ENCODE measurements around the gene CDH12. TPM values are rescaled to one million over a fixed set of nuclear protein-coding genes. Genes with fewer than 3 reads are reported as not detected.

Gene CDH12
- total and polyA plus RNA-seq, 2 donors (not counting 3 experiments of a cell fraction or from before 2014, with no cell fraction given): 0.03 TPM; not detected in 1

DNA sequence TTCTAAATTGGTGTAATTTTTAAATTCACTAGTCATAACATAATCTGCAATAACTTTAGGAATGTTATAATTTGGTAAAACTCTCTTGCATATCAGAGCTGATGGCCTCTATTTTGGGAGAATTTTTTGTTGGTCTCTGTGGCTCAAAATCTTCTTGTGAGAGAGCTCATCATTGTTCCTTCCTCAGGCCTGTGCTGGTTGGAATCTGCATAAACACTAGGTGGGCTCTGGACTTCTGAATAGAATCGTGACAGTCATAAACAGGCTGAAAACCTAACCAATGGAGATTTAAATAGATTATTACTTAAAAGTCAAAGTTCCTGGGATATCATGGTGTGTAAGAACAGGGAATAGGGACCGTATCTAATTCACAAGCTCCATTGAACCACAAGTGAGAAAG lies 1129.6 kb downstream of the CDH12 start:
- Histone ChIP-seq H2AFZ (ENCODE audit: low read depth, low read length) (no peak overlapping the region), H3K9ac (replicated peaks; ENCODE audit: extremely low read depth, insufficient read depth, low read length) (no peak overlapping the region), H3K4me3 (replicated peaks in 1 of 3; ENCODE audit: insufficient read depth in 1 of 3, low read depth in 1 of 3, low read length in 3 of 3) (no peak overlapping the region), H3K27ac (ENCODE audit: insufficient read depth, low read depth, low read length) (no peak overlapping the region), H3K9me1 (replicated peaks; ENCODE audit: control insufficient read depth, extremely low read depth, insufficient read depth, low read length) (no peaks in the 10 kb centered on the region), H4K20me1 (replicated peaks; ENCODE audit: control insufficient read depth, extremely low read depth, insufficient read depth, low read length) (no peaks in the 10 kb centered on the region), H3K36me3 (ENCODE audit: control insufficient read depth in 2 of 2, extremely low read depth in 1 of 2, insufficient read depth in 2 of 2, low read length in 2 of 2) (no peaks in the 10 kb centered on the region), H3K4me1 (ENCODE audit: control insufficient read depth, extremely low read depth, insufficient read depth, low read length) (no peaks in the 10 kb centered on the region), H3K4me2 (ENCODE audit: insufficient read depth, low read length) (no peak overlapping the region), H3K9me3 (replicated peaks; ENCODE audit: control insufficient read depth, insufficient read depth, low read length) (no peaks in the 10 kb centered on the region), H3K27me3 (ENCODE audit: control insufficient read depth in 2 of 2, insufficient read depth in 2 of 2, low read length in 2 of 2) (no peaks in the 10 kb centered on the region), H3K79me2 (ENCODE audit: control insufficient read depth, insufficient read depth, low read length) (no peaks in the 10 kb centered on the region)
- FAIRE-seq (no peak), DNase-seq (ENCODE audit: low read depth, low spot score) (no peak)
- intact Hi-C loops (cut with micrococcal nuclease) (no loop called here), dilution Hi-C loops (cut with MboI; ENCODE audit: extremely low pct_ligation_motif_present, low sequenced_read_pairs) (no loop called here)
- ChIA-PET POLR2A (no interaction called here), CTCF (no interaction called here)
- BruUV-seq (replicated peaks): no TSS peak
- TF ChIP-seq MYC (IDR thresholded peaks at IDR 0.05; ENCODE audit: low read depth, low read length) (no peak), JUN (IDR thresholded peaks at IDR 0.05; ENCODE audit: borderline replicate concordance, insufficient read depth, insufficient read length, low read depth) (no peak), FOS (IDR thresholded peaks at IDR 0.05; ENCODE audit: borderline replicate concordance, insufficient read depth, low read length) (no peak), GATA2 (IDR thresholded peaks at IDR 0.05; ENCODE audit: insufficient read depth, insufficient read length, low read depth, low read length) (no peak), POLR2A (IDR thresholded peaks at IDR 0.05; ENCODE audit: low read depth, low read length) (no peak), POLR2AphosphoS5 (IDR thresholded peaks at IDR 0.05; ENCODE audit: insufficient read depth, low read depth, low read length) (no peak), EZH2 (IDR thresholded peaks at IDR 0.05; ENCODE audit: borderline replicate concordance, low read depth, low read length, severe bottlenecking) (no peak)
- TF ChIP-seq, protein P1, sequence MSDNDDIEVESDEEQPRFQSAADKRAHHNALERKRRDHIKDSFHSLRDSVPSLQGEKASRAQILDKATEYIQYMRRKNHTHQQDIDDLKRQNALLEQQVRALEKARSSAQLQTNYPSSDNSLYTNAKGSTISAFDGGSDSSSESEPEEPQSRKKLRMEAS (IDR thresholded peaks at IDR 0.05; ENCODE audit: insufficient read depth, insufficient read length): no peak

Measured in endothelial cell of umbilical vein (primary cell).